B cell (primary cell): Measurements from ENCODE around the gene TMEM131L. TPM values are rescaled to one million over a fixed set of nuclear protein-coding genes. Genes with fewer than 3 reads are reported as not detected.

Source experiments
- ATAC-seq: fragments of 200-7000 bp; cut with Tn5 transposase; one replicate; pipeline ENCODE4 v1.10.0; 2021; ENCODE audit warnings: low read depth, mild to moderate bottlenecking, moderate number of reproducible peaks, moderate library complexity
- CTCF ChIA-PET: fragments of 350-600 bp; sonication (Branson Sonifier 250); formaldehyde crosslinking; loops from one replicate; lab custom pipeline; 2021; ENCODE audit warnings: antibody characterized with exemption, inconsistent platforms; lab: Charles Lee
- POLR2A ChIA-PET: fragments of 350-600 bp; sonication (Branson Sonifier 250); formaldehyde crosslinking; loops from one replicate; lab custom pipeline; 2021; ENCODE audit warnings: antibody characterized with exemption; lab: Charles Lee
- DNase-seq: peaks from one replicate; pipeline ENCODE4 v3.0.0; 2013
- H2AFZ ChIP-seq: 2 replicates; pipeline ENCODE4 v1.6.1; 2012; ENCODE audit warnings: mild to moderate bottlenecking, low read depth, low read length; ENCODE audit not compliant: insufficient read depth, poor library complexity, severe bottlenecking
- H3K27ac ChIP-seq, 2 donors: 1 replicate in 1 of 2; 2 replicates in 1 of 2; pipeline ENCODE4 v1.5.1; 2012 to 2013; ENCODE audit warnings: low read length in 2 of 2, mild to moderate bottlenecking in 2 of 2, moderate library complexity in 1 of 2
- H3K27me3 ChIP-seq, 4 experiments: fragments of 200-600 bp in 1 of 4; sonication (generic) in 1 of 4; replicated peaks in 1 of 4; 1 replicate in 2 of 4; 2 replicates in 2 of 4; pipeline versions ENCODE4 v1.6.1 to v1.7.0; 2013 to 2016; ENCODE audit warnings: low read length in 3 of 4, mild to moderate bottlenecking in 2 of 4, mixed read lengths in 1 of 4, moderate library complexity in 1 of 4; ENCODE audit not compliant: insufficient read depth in 4 of 4, control insufficient read depth in 3 of 4; ENCODE audit errors: control extremely low read depth in 1 of 4
- H3K36me3 ChIP-seq, 2 experiments: replicated peaks in 1 of 2; 1 replicate in 1 of 2; 2 replicates in 1 of 2; pipeline versions ENCODE4 v1.6.1 to v1.7.1; 2013; ENCODE audit warnings: low read length in 1 of 2; ENCODE audit not compliant: insufficient read depth in 2 of 2, control insufficient read depth in 1 of 2; ENCODE audit errors: control extremely low read depth in 1 of 2, extremely low read depth in 1 of 2
- H3K4me1 ChIP-seq, 2 donors: fragments of 200-600 bp in 1 of 2; sonication (generic) in 1 of 2; 1 replicate in 1 of 2; 2 replicates in 1 of 2; pipeline versions ENCODE4 v1.5.1 to v1.6.1; 2013 to 2017; ENCODE audit warnings: low read length in 2 of 2; ENCODE audit not compliant: control insufficient read depth in 2 of 2, insufficient read depth in 2 of 2
- H3K4me2 ChIP-seq: replicated peaks from 2 replicates; pipeline ENCODE3; 2012; ENCODE audit warnings: mild to moderate bottlenecking, low read depth, low read length; ENCODE audit not compliant: poor library complexity, severe bottlenecking
- H3K4me3 ChIP-seq, 5 experiments: fragments of 200-600 bp in 1 of 5; sonication (generic) in 1 of 5; 1 replicate in 3 of 5; 2 replicates in 2 of 5; pipeline versions ENCODE4 v1.5.1 to v1.7.0; 2011 to 2016; ENCODE audit warnings: low read length in 4 of 5, mild to moderate bottlenecking in 4 of 5, low read depth in 2 of 5, control low read depth in 1 of 5, moderate library complexity in 1 of 5; ENCODE audit not compliant: insufficient read depth in 1 of 5; ENCODE audit errors: control extremely low read depth in 1 of 5, extremely low read depth in 1 of 5
- H3K79me2 ChIP-seq: fragments of 200-600 bp; sonication (generic); one replicate; pipeline ENCODE4 v1.6.0; 2016; ENCODE audit warnings: low read length; ENCODE audit not compliant: control insufficient read depth, insufficient read depth
- H3K9ac ChIP-seq: fragments of 200-600 bp; sonication (generic); 2 replicates; pipeline ENCODE4 v1.6.1; 2017; ENCODE audit warnings: mild to moderate bottlenecking, low read length, moderate library complexity
- H3K9me3 ChIP-seq, 3 donors: one replicate each; pipeline versions ENCODE4 v1.6.1 to v1.7.1; 2013; ENCODE audit warnings: low read length in 2 of 3; ENCODE audit not compliant: control insufficient read depth in 2 of 3, insufficient read depth in 1 of 3; ENCODE audit errors: control extremely low read depth in 1 of 3
- H4K20me1 ChIP-seq: 2 replicates; pipeline ENCODE4 v1.6.0; 2012; ENCODE audit warnings: mild to moderate bottlenecking, low read length; ENCODE audit not compliant: insufficient read depth, control insufficient read depth, poor library complexity, severe bottlenecking
- H3K27ac Mint-ChIP-seq: one replicate; pipeline ENCODE4 v1.8.0; 2021; ENCODE audit warnings: mixed read lengths
- H3K27me3 Mint-ChIP-seq: one replicate; pipeline ENCODE4 v1.8.0; 2021; ENCODE audit warnings: mixed read lengths
- H3K4me1 Mint-ChIP-seq: one replicate; pipeline ENCODE4 v1.8.0; 2021; ENCODE audit warnings: mixed read lengths
- H3K4me3 Mint-ChIP-seq: one replicate; pipeline ENCODE4 v1.8.0; 2021; ENCODE audit warnings: mixed read lengths
- H3K9me3 Mint-ChIP-seq: one replicate; pipeline ENCODE4 v1.8.0; 2022; ENCODE audit warnings: mixed read lengths; ENCODE audit not compliant: insufficient read depth
- CTCF ChIP-seq: fragments of 200-600 bp; IDR thresholded peaks from one replicate; pipeline ENCODE4 v1.8.0; 2022; ENCODE audit warnings: antibody characterized with exemption, mild to moderate bottlenecking
- EZH2 ChIP-seq: IDR thresholded peaks from 2 replicates; pipeline ENCODE4 v1.6.1; 2012; ENCODE audit warnings: borderline replicate concordance, low read depth, mild to moderate bottlenecking, moderate library complexity, low read length; ENCODE audit not compliant: insufficient read depth, poor library complexity, severe bottlenecking
- WGBS: methylation state at CpG from one replicate; pipeline ENCODE4 v1.1.5; 2013; ENCODE audit warnings: missing lambda C conversion rate; ENCODE audit not compliant: insufficient coverage; 5-methylcytosine and 5-hydroxymethylcytosine counted together
- intact Hi-C: fragments of 100-400 bp; cut with micrococcal nuclease; formaldehyde crosslinking; loops from one replicate; pipeline ENCODE4 v1.10.0; 2022
- polyA plus RNA-seq: library from polyadenylated mRNA; depleted of rRNA; stranded (reverse); fragments of >200 nt; gene quantifications from 2 replicates; pipeline ENCODE4 v1.2.3, GENCODE V29; 2012
- total RNA-seq, 2 donors: library from RNA; stranded (reverse); fragments of 120-200 nt in 1 of 2; gene quantifications; 1 replicate in 1 of 2; 2 replicates in 1 of 2; pipeline versions ENCODE4 v1.2.3 to v1.2.4, GENCODE V29; 2013 to 2022

TMEM131L gene
- total and polyA plus RNA-seq, 2 donors (not counting 1 experiment from before 2014, with no cell fraction given): 56.4 to 120 TPM

- peak overlapping the region in 1 of 2 donors; percentile 83 for H3K27ac ChIP-seq
Observed at GRCh38 chr4:153479101-153479500, 12.9 kb downstream of the TMEM131L start.

More at GRCh38 chr4:153479101-153479500, 12.9 kb downstream of the TMEM131L start:
- H3K9me3 Mint-ChIP-seq: no peaks in the 10 kb centered on the region
- no peaks in the 10 kb centered on the region for H3K27me3 Mint-ChIP-seq
- Histone ChIP-seq H3K9me3 (no peaks in the 10 kb centered on the region), H3K27me3 (no peaks in the 10 kb centered on the region), H3K9ac (no peak overlapping the region), H3K79me2 (peaks cover 100% of the 10 kb centered on the region), H3K4me3 (no peak overlapping the region), H3K4me2 (peak overlapping the region; percentile 35), H4K20me1 (peaks cover 47% of the 10 kb centered on the region), H3K4me1 (peaks cover 73 to 76% of the 10 kb centered on the region in 2 donors), H3K36me3 (peaks cover 0 to 57% of the 10 kb centered on the region in 2 experiments), H2AFZ (no peak overlapping the region)
- CTCF ChIA-PET: interaction anchor here (0.7 to 2.1 kb wide), 4 partner anchors 9 to 56 kb away, joined by 4 to 6 read pairs (median 6); no protein-coding TSS in a partner anchor
- POLR2A ChIA-PET: interaction anchor here (1.2 to 1.5 kb wide), 2 partner anchors 13 to 16 kb away, joined by 5 to 6 read pairs; partner anchors contain the start of gene TMEM131L
- TF ChIP-seq CTCF (no peak), EZH2 (no peak)
- ATAC-seq: no peak
- H3K4me1 Mint-ChIP-seq: peaks cover 77% of the 10 kb centered on the region
- WGBS: 80% methylated on average over 1 of the region's 3 CpGs
- H3K27ac Mint-ChIP-seq: peak overlapping the region; percentile 77
- intact Hi-C loops: loop anchor here (1.0 kb wide), 1 partner anchor 8 kb away; no protein-coding TSS in a partner anchor
- DNase-seq: no peak
- H3K4me3 Mint-ChIP-seq: peak overlapping the region; percentile 33
